ENCODE data around the gene FLNC. TPM values are rescaled to one million over a fixed set of nuclear protein-coding genes. Genes with fewer than 3 reads are reported as not detected.

The FLNC gene
- total and polyA plus RNA-seq, 3 donors from 2014 or later: 8.8 to 21.4 (median 14.4) TPM

DNA sequence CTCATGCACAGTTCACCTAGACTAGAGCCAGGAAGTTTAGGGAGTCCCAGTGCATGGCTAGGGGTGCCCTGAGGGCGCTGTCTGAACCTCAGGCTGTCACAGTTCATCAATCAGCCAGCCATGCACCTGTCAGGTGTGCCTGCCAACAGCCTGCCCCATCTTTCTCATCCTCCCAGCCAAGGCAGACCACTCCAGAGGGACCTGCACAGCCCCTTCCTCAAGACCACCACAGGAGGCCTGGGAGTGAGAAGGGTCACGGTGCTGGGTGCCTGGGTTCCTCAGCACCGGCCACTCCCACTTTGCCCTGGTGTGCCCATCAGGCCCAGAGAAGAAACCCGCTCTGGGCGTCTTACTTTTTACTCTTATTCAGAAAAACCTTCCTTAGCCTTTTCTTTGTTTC lies 40.8 kb downstream of the FLNC start:
- Histone ChIP-seq H3K27ac (no peak overlapping the region), H3K4me3 (no peak overlapping the region), H3K9me3 (no peaks in the 10 kb centered on the region), H3K36me3 (ENCODE audit: low read depth, missing control alignments) (no peaks in the 10 kb centered on the region), H3K27me3 (no peaks in the 10 kb centered on the region), H3K4me1 (peaks cover 7% of the 10 kb centered on the region)
- WGBS, 2 donors: 82 to 94% methylated on average over 5 of the region's 5 CpGs
- no peak for DNase-seq
- TF ChIP-seq, protein P1, sequence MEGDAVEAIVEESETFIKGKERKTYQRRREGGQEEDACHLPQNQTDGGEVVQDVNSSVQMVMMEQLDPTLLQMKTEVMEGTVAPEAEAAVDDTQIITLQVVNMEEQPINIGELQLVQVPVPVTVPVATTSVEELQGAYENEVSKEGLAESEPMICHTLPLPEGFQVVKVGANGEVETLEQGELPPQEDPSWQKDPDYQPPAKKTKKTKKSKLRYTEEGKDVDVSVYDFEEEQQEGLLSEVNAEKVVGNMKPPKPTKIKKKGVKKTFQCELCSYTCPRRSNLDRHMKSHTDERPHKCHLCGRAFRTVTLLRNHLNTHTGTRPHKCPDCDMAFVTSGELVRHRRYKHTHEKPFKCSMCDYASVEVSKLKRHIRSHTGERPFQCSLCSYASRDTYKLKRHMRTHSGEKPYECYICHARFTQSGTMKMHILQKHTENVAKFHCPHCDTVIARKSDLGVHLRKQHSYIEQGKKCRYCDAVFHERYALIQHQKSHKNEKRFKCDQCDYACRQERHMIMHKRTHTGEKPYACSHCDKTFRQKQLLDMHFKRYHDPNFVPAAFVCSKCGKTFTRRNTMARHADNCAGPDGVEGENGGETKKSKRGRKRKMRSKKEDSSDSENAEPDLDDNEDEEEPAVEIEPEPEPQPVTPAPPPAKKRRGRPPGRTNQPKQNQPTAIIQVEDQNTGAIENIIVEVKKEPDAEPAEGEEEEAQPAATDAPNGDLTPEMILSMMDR (IDR thresholded peaks at IDR 0.05): no peak
- no peak for TF ChIP-seq POLR2A (IDR thresholded peaks at IDR 0.05)
- intact Hi-C loops (cut with DNase I; ENCODE audit: low total_unique reads): loop anchor here (10.0 kb wide), 1 partner anchor 106 kb away; no protein-coding TSS in a partner anchor

GRCh38 chr7:128872394-128872824 lies 42.2 kb downstream of the FLNC start:
- WGBS, 2 donors: 79 to 89% methylated on average over 8 to 13 of the region's 13 CpGs

DNA sequence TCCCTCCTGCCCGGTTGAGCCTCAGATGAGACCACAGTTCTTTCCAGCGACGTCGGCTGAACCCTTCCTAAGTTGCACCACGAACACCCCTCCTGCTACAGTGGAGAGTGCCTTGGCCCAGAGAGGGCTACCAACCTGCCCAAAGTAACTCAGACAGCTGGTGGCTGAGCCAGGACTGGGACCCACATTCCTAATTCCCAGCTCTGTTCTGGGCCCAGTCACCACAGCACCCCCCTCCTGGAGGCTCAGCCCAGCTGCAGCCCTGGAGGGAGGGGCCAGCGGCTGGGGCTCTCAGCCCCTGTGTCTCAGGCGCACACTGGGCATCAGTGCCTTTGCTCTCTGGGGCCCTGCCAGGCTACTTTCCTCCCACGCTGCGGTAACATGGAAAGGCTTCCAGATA lies 43.0 kb downstream of the FLNC start:
- Histone ChIP-seq H3K27me3 (no peaks in the 10 kb centered on the region), H3K9me3 (no peaks in the 10 kb centered on the region), H3K4me3 (no peak overlapping the region), H3K36me3 (ENCODE audit: low read depth, missing control alignments) (no peaks in the 10 kb centered on the region), H3K27ac (no peak overlapping the region), H3K4me1 (peaks cover 7% of the 10 kb centered on the region)
- WGBS, 2 donors: 64 to 81% methylated on average over 8 to 9 of the region's 9 CpGs
- TF ChIP-seq, protein P1 (IDR thresholded peaks at IDR 0.05): no peak
- TF ChIP-seq POLR2A (IDR thresholded peaks at IDR 0.05): no peak
- no peak for DNase-seq
- intact Hi-C loops (cut with DNase I; ENCODE audit: low total_unique reads): loop anchor here (10.0 kb wide), 1 partner anchor 108 kb away; no protein-coding TSS in a partner anchor

More at GRCh38 chr7:128872394-128872824, 42.2 kb downstream of the FLNC start:
- Histone ChIP-seq H3K27me3 (no peaks in the 10 kb centered on the region), H3K4me3 (no peak overlapping the region), H3K9me3 (no peaks in the 10 kb centered on the region), H3K4me1 (peaks cover 7% of the 10 kb centered on the region), H3K27ac (no peak overlapping the region), H3K36me3 (ENCODE audit: low read depth, missing control alignments) (no peaks in the 10 kb centered on the region)
- no peak for DNase-seq
- TF ChIP-seq, protein P1 (IDR thresholded peaks at IDR 0.05): no peak
- TF ChIP-seq POLR2A (IDR thresholded peaks at IDR 0.05): no peak
- intact Hi-C loops (cut with DNase I; ENCODE audit: low total_unique reads): loop anchor here (10.0 kb wide), 1 partner anchor 108 kb away; no protein-coding TSS in a partner anchor

GRCh38 chr7:128874140-128875031 lies 44.2 kb downstream of the FLNC start:
- H3K9me3 ChIP-seq: no peaks in the 10 kb centered on the region
- H3K4me3 ChIP-seq: no peak overlapping the region
- H3K27me3 ChIP-seq: no peaks in the 10 kb centered on the region
- WGBS, 2 donors: 86% methylated on average over 13 to 22 of the region's 22 CpGs
- H3K27ac ChIP-seq: no peak overlapping the region
- no peak for TF ChIP-seq POLR2A (IDR thresholded peaks at IDR 0.05)
- TF ChIP-seq, protein P1 (IDR thresholded peaks at IDR 0.05): no peak
- intact Hi-C loops (cut with DNase I; ENCODE audit: low total_unique reads): loop anchor here (10.0 kb wide), 1 partner anchor 110 kb away; no protein-coding TSS in a partner anchor
- H3K4me1 ChIP-seq: no peaks in the 10 kb centered on the region
- H3K36me3 ChIP-seq (ENCODE audit: low read depth, missing control alignments): no peaks in the 10 kb centered on the region
- no peak for DNase-seq

Data from testis (tissue), 3 donors.